HG02852 (cell line): ENCODE results near the gene CSNK2A3.
"Not testable (repeated sequence)": the region's sequence is repeated elsewhere in the genome, so short reads cannot be mapped to it uniquely, and the experiment has no call there.

ENCODE experiments used
- ATAC-seq: cut with Tn5 transposase; IDR thresholded peaks from one replicate; pipeline ENCODE4 v1.9.1; 2021; ENCODE audit warnings: mild to moderate bottlenecking, moderate library complexity; ENCODE audit not compliant: unreplicated experiment

CSNK2A3 gene

GRCh38 chr11:11352878-11353277, at the start of gene CSNK2A3:
Gene CSNK2A3, minus strand, starts transcription at chr11:11353250. Its CDS starts 131 bp downstream, at chr11:11353119.
- not testable (repeated sequence) for ATAC-seq

- no peak for ATAC-seq
Measured at GRCh38 chr11:11401960-11402535, 49.0 kb upstream of the CSNK2A3 start.

DNA sequence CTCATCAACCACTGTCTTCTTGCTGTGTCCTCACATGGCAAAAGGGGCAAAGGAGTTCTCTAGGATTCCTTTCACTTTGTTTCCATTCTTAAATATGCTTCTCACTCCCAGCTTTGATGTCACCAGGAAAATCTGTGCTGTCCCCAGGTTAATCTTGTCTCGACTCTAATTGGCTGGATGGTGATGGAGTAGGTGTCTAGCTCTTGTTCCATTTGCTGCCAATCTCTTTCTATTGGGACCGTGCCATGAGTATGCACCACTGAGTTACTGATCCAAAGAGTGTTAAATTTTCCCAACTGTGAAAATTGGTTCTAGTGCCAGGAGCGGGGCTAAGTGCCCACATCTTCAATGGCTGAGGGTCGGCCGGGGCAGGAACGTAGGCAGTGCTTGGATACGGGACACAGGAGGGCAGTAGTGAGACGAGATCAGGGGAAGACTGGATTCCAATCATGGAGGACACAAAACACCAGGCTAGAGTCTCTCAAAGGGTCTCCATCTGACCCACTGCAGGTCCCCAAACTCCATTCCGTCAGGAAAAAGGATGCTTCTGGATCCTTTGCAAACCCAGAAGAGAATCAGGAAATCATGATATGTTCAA, 47.7 kb upstream of the CSNK2A3 start:
- no peak for ATAC-seq

- no peak for ATAC-seq
Measured at GRCh38 chr11:11400121-11400520, 47.1 kb upstream of the CSNK2A3 start.

GRCh38 chr11:11397781-11398180, 44.7 kb upstream of the CSNK2A3 start:
- ATAC-seq: no peak

DNA sequence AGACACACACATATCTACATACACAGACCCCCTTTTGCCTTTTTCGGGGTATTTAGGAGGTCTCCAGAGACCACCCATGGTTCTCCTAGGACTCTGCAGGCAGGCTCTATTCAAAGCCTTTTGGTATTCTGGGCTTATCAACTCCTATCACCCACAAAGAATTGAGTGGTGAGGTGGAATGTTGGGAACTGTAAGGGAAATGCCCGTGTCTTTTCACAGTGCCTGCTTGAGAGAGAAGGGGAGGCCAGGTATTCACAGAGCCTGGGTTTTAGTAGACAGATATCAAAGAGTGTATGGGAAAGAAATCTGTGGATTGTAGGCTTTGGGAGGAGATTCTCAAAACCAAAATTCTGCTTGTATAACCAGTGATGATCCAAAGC, 44.0 kb upstream of the CSNK2A3 start:
- no peak for ATAC-seq

DNA sequence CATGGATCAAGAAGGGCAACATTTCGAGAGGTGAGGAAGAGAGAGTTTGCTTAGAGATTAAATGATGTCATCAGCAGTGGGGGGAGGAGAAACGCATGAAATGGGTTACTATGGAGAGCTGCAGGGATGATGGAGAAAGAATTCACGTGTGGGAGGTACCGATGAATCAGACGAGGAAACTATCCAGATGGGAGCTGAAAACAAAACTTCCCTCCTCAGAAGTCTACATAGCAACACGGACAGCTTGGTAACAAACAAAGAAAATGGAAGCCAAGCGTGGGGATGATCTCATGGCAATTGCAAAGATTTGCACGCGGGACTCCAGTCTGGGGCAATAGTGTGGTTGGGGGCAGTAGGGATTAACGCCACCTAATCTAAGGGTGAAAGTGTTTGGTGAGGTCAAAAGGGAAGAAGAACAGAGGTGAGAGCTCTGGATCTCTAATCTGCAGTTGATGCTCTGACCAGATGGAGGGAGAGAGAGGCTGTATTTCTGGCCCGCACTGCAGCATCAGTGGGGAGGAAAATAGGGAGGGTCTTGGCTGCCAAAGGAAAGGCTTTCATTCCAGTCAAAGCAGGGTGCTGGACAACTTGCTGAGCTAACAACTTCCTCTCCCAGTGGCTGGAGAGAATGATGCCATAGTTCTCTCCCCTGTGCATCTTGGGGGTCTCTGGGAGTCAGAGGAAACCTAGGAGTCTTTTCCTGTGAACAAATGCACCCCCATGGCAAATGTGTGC, 43.4 kb upstream of the CSNK2A3 start:
- ATAC-seq: no peak

DNA sequence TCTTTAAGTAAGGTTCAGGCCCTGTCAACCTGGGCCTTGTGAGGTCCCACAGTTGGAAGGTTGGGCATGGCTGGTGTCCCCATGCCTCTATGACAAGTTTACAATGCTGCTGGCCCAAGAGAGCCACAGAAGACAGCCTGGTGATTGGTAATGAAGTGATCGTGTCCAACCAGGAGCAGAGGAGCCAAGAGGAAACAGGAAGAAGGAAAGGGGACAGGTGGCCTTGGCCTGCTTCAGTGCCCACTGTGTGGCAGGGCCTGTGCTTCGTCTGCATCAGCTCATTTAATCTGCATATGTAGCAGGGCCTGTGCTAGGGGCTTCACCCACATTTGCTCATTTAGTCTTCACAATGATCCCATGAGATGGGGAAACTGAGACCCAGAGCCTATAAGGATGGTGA, 42.1 kb upstream of the CSNK2A3 start:
- ATAC-seq: no peak

- ATAC-seq: no peak
Measured at GRCh38 chr11:11394241-11394640, 41.2 kb upstream of the CSNK2A3 start.

DNA sequence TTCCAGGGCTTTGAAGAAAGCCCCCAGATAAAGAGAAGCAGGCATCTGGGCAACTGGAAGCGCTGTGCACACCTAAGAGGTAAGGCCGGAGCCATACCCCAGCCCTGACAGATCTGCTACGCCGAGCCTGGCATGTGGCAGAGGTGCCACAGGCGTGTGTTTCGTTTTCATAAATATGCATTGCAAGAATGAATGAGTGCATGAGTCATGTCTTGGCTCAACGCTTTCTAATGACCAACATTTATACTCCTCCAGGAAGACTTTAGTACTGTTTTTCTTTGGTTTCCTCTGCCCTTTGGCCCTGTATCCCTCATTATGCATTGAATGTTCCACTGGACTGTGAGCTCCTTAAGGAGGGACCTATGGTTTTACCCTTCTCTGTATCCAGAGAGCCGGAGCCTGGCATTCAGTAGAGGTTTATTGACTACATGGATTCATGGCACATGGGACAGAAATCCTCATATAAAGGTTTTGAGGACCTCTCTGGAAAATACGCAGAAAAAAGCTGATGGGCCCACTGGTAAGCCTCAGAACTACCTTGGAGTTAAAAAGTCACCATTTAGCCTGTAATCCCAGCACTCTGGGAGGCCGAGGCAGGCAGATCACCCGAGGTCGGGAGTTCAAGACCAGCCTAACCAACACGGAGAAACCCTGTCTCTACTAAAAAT, 38.9 kb upstream of the CSNK2A3 start:
- no peak for ATAC-seq

DNA sequence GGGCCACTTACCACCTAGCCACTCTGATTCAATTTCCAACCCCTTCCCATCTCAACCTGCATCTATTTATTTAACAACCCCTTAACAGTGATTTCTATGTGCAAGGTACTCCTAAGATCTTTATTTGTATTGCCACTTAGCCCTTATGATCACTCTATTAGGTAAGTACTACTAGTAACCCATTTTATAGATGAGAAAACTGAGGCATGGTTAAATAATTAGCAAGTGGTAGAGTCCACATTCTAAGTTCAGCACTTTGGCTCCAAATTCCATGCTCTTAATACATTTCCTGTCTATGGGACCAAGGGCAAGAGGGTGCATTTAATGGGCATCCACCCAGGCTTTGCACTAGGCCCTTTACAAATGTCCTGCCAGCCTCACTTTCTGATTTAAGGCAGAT, 38.1 kb upstream of the CSNK2A3 start:
- no peak for ATAC-seq

DNA sequence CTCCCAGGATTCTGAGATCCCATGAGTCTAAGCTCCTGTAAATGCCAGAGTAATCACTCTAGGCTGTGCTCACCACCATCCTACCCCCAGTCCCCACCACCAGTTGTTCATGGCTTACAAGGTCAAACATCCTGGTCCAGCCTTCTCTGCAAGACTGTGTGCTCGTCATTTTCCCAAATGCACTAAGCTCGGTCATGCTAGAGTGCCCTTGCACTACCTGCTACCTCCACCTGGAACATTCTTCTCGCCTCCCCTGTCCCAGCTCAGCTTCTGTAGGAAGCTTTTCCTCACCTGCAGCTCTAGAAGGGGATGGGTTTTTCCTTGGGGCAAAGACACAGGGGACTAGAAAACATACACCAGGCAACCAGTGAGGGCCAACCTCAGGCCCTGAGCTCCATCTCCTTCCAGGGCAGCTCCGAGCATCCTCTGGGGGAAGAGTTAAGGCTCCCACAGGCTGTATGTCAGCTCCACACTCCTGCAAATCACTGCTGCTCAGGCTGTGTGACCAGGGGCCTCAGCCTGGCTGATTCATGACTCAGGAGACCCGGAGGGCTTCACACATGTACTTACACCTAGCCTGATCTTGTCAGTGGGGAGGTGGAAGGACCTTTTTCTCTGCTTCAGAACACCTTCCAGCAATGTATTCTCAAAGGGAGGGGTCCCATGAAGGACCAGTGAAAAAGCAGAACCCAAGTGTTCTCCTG, 37.2 kb upstream of the CSNK2A3 start:
- no peak for ATAC-seq

DNA sequence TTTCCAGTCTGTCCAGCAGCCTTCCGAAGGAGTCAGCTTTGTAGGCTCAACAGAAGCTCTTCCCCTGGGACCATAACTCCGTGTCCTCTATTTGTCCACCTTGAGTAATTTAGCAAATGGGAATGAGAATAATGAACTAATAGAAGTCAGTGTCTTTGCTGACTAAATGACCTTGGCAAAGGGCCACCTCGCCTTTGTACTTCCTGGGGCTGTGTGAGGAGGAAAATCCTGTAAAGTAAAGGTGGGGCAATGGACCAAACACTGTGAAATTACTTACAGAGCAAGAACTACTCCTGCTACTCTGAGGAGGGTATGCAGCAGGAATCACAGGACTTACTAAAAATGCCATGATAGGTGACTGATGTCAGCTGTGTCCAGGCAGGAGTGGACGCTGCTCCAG, 36.2 kb upstream of the CSNK2A3 start:
- no peak for ATAC-seq

- ATAC-seq: no peak
Measured at GRCh38 chr11:11387622-11388305, 34.7 kb upstream of the CSNK2A3 start.

DNA sequence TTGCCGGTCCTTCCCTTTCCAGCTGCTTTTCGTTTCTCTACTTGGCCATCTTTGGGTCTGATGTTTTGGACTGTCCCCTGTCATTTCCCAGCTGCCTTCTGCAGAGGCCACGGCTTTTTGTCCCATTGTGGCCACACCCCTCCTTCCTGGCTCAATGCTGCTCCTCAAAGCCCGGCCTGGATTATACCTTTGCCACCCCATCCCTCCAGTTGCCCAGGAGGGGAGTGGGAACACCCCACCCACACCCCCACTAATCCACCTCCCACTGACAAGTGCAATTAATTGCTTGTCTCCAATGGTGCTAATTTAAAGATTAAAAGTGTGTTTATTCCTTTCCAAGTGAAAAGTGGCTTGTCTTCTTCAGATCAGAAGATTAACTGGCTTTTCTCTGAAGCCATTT, 34.2 kb upstream of the CSNK2A3 start:
- ATAC-seq: no peak

- ATAC-seq: no peak
Measured at GRCh38 chr11:11384829-11385228, 31.8 kb upstream of the CSNK2A3 start.

GRCh38 chr11:11383995-11384394, 30.9 kb upstream of the CSNK2A3 start:
- ATAC-seq: no peak

DNA sequence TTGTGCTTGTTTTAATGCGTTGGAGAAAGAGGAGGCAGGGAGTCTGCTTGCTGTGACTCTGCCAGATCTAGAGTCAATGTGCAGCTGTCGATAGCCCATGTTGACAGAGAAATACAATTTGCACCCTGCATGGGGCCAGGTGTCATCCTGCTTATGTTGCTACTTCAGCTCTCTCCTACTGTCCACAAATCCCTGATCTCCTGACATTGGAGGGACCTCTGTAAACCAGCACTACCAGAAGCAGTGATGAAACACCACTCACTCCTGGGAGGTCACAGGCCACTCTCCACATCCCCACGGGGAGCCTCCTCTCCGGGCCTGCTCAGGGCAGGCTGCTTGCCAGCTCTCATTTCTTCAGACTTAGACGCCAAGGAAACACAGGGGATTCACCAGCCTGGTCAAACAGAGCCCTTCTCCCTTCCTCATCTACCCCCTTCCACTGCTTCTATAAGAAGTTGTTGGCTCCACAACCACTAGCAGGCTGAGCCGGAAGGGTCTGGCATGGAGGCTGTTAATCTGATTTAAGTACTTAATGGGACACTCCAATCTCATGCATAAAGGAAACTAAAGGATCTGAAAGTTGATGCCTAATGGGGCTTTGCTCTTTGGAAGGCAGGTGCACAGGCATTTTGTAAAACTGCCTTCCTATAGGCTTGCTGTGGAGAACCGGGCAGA, 29.9 kb upstream of the CSNK2A3 start:
- no peak for ATAC-seq

- no peak for ATAC-seq
Measured at GRCh38 chr11:11381471-11382105, 28.5 kb upstream of the CSNK2A3 start.

DNA sequence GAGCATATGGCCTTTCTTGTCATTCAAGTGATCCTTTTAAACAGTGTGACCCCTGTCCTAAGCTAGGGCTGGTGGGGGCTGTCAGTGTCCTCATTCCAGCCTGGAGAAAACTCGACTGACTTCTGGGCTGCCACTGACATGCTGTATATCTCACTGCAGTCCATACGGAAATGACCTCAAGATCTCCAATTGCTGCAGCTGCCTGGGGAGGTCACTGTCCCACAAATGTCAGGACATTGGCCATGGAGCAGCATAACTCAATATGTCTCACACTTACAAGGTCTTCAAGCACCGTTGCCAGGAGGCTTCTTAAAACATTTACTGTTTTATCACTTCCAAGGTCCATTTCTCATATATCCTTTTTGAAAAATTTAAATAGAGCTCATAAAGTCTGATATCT, 27.8 kb upstream of the CSNK2A3 start:
- ATAC-seq: no peak
